ENCODE data around the gene SORT1. TPM values are rescaled to one million over a fixed set of nuclear protein-coding genes. Genes with fewer than 3 reads are reported as not detected.
A peak's percentile ranks its signal among the peaks of the same experiment; 100 is the strongest.

Gene SORT1
- total and polyA plus RNA-seq, 2 of the 13 experiments (the other 11 are each of a cell fraction or from before 2014, with no cell fraction given), result 32.4 to 93.0 TPM

GRCh38 chr1:109373126-109373525 lies 24.6 kb downstream of the SORT1 start (continued):
- TF ChIP-seq SPEN (CRISPR knock-in tag; IDR thresholded peaks at IDR 0.05; ENCODE audit: low read depth) (no peak), ZIK1 (CRISPR knock-in tag; IDR thresholded peaks at IDR 0.05; ENCODE audit: borderline replicate concordance, low read depth) (no peak), TFE3 (CRISPR knock-in tag; IDR thresholded peaks at IDR 0.05) (no peak), PRDM15 (CRISPR knock-in tag; IDR thresholded peaks at IDR 0.05) (no peak), BORCS8-MEF2B (CRISPR knock-in tag; IDR thresholded peaks at IDR 0.05) (no peak), TOE1 (CRISPR knock-in tag; IDR thresholded peaks at IDR 0.05) (no peak), MTA1 (CRISPR knock-in tag; IDR thresholded peaks at IDR 0.05; ENCODE audit: borderline replicate concordance) (no peak), SNAPC2 (CRISPR knock-in tag; IDR thresholded peaks at IDR 0.05) (no peak), DPF2 (CRISPR knock-in tag; IDR thresholded peaks at IDR 0.05; ENCODE audit: borderline replicate concordance, low read depth) (peak; percentile 35; the same call in 1 of the 2 replicates), ZNF605 (CRISPR knock-in tag; IDR thresholded peaks at IDR 0.05) (no peak), SALL2 (CRISPR knock-in tag; IDR thresholded peaks at IDR 0.05) (no peak), ZFP90 (CRISPR knock-in tag; IDR thresholded peaks at IDR 0.05; ENCODE audit: borderline replicate concordance) (no peak), HDAC1 (CRISPR knock-in tag; IDR thresholded peaks at IDR 0.05) (0 out of 2 replicates have a peak, but pooled peaks have one; percentile 19), GATAD1 (CRISPR knock-in tag; IDR thresholded peaks at IDR 0.05) (no peak), MEF2D (CRISPR knock-in tag; IDR thresholded peaks at IDR 0.05) (no peak), BHLHE40 (IDR thresholded peaks at IDR 0.05; ENCODE audit: low read length) (no peak), ZNF260 (CRISPR knock-in tag; IDR thresholded peaks at IDR 0.05; ENCODE audit: borderline replicate concordance, low read depth) (no peak), ZNF607 (CRISPR knock-in tag; IDR thresholded peaks at IDR 0.05; ENCODE audit: borderline replicate concordance) (no peak), ZNF337 (CRISPR knock-in tag; IDR thresholded peaks at IDR 0.05; ENCODE audit: borderline replicate concordance, low read depth) (no peak), ZNF234 (CRISPR knock-in tag; conservative IDR thresholded peaks at IDR 0.05) (no peak), NFE2L2 (IDR thresholded peaks at IDR 0.05; ENCODE audit: low read length) (no peak), PCBP2 (optimal IDR thresholded peaks at IDR 0.05; ENCODE audit: low read depth, low read length, poor library complexity, severe bottlenecking) (no peak), HMGXB4 (CRISPR knock-in tag; IDR thresholded peaks at IDR 0.05; ENCODE audit: borderline replicate concordance in 1 of 2, low read depth in 1 of 2) (no peak)
